AG04450 (cell line): ENCODE results near the gene SMIM21. TPM values are rescaled to one million over a fixed set of nuclear protein-coding genes. Genes with fewer than 3 reads are reported as not detected.

ENCODE experiments used
- CTCF ChIA-PET: fragments of 300-600, 350-600 bp; formaldehyde crosslinking; extraction: SDS; loops from one replicate; lab custom pipeline; 2022; ENCODE audit warnings: antibody characterized with exemption, inconsistent platforms; lab: Charles Lee
- POLR2A ChIA-PET: fragments of 350-600 bp; formaldehyde crosslinking; extraction: SDS; loops from one replicate; lab custom pipeline; 2021; ENCODE audit warnings: antibody characterized with exemption, inconsistent platforms; lab: Yijun Ruan, JAX
- DNase-seq: peaks from one replicate; pipeline ENCODE4 v3.0.0-alpha.2; 2011; ENCODE audit warnings: low read depth, low spot score
- H3K27ac ChIP-seq: one replicate; pipeline ENCODE4 v1.5.1; 2012; ENCODE audit warnings: low read depth, low read length, control low read depth
- H3K27me3 ChIP-seq: one replicate; pipeline ENCODE4 v1.6.0; 2012; ENCODE audit warnings: low read length; ENCODE audit not compliant: control insufficient read depth, insufficient read depth
- H3K4me3 ChIP-seq: 2 replicates; pipeline ENCODE4 v1.5.1; 2011; ENCODE audit warnings: mild to moderate bottlenecking, low read depth, low read length, control low read depth
- H3K9me3 ChIP-seq: 2 replicates; pipeline ENCODE4 v1.5.1; 2012; ENCODE audit warnings: low read length; ENCODE audit not compliant: control insufficient read depth, insufficient read depth
- CTCF ChIP-seq: IDR thresholded peaks from 2 replicates; pipeline ENCODE4 v1.5.1; 2011; ENCODE audit warnings: low read depth, low read length, control low read depth, inconsistent platforms
- polyA plus RNA-seq: library from polyadenylated mRNA; depleted of rRNA; stranded (reverse); fragments of >200 nt; gene quantifications from 2 replicates; pipeline ENCODE4 v1.2.3, GENCODE V29; 2011

Gene SMIM21
- polyA plus RNA-seq, 1 experiment = not detected

- Histone ChIP-seq H3K9me3 (no peaks in the 10 kb centered on the region), H3K4me3 (no peak overlapping the region), H3K27ac (no peak overlapping the region), H3K27me3 (peaks cover 6% of the 10 kb centered on the region)
- CTCF ChIA-PET = no interaction called here
- DNase-seq = no peak
- no peak for TF ChIP-seq CTCF
- POLR2A ChIA-PET = no interaction called here
Measured at GRCh38 chr18:75384144-75384543, 43.4 kb downstream of the SMIM21 start.

DNA sequence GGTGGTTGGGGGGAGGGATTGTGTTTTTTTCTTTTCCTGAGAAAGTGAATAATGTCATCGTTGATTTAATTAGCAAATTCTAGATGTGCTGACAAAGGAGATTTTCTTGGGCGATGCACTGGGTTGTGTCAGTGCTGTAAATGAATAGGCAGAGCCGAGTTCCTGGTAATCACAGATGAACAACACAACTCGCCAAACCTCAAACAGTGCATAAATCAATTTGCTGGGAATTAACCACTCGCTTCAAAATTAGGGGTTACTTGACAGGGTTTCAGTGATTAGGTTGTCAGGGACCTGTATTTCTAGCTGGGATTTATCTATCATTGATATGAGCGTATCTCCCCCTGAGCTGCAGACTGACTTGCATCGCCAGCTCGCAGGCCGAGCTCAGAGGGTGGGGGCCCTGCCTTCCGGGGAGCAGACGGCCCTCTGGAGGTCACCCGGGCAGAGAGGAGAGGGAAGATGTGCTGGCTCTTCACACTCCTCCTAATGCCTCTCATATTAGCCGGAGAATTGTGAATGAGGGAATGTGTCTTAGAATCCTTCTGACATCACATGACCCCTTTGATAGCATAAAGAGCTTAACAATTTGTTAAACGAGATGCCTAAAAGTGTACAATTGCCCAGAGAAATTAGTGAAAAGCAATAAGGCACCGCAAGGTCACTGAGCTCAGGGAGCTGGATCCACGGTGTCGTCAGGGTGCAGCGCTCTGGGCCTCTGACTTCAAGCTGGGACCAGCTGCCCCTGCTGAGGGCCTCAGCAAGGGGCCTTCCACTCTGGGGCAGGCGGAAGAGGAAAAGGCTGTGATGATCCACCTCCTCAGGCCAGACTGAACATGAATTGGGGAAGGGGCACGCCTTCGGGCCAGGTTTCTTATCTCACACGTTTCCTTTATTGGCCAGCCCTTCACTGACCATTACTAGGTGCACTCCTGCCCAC, 48.9 kb downstream of the SMIM21 start:
- DNase-seq = no peak
- no peak overlapping the region for H3K4me3 ChIP-seq
- POLR2A ChIA-PET = no interaction called here
- CTCF ChIA-PET = no interaction called here
- no peaks in the 10 kb centered on the region; the same call in 1 of the 2 replicates for H3K9me3 ChIP-seq
- H3K27ac ChIP-seq = no peak overlapping the region
- no peak for TF ChIP-seq CTCF
- H3K27me3 ChIP-seq = peaks cover 5% of the 10 kb centered on the region

DNA sequence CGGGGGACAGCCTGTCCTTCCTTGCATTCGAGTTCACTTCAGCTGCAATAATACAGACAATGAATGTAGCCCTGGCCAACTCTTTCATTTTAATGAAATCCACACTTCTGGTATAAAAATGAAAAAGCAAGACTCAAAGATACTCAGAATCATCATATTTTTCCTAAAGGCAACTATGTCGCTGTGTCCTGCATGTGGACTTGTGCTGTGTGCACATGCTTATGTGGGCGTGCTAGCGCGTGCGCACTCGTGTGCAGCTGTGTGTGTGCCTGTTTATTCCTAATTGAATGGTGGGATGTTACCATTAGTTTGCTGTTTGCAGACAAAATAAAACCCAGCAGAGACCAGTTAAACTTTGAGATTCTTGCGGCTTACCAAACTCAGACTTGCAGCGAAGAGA, 49.6 kb downstream of the SMIM21 start:
- TF ChIP-seq CTCF = no peak
- no peak overlapping the region for H3K27ac ChIP-seq
- DNase-seq = no peak
- H3K9me3 ChIP-seq = peaks cover 3% of the 10 kb centered on the region; the same call in 1 of the 2 replicates
- ChIA-PET POLR2A (no interaction called here), CTCF (no interaction called here)
- H3K4me3 ChIP-seq = no peak overlapping the region
- H3K27me3 ChIP-seq = peaks cover 5% of the 10 kb centered on the region

DNA sequence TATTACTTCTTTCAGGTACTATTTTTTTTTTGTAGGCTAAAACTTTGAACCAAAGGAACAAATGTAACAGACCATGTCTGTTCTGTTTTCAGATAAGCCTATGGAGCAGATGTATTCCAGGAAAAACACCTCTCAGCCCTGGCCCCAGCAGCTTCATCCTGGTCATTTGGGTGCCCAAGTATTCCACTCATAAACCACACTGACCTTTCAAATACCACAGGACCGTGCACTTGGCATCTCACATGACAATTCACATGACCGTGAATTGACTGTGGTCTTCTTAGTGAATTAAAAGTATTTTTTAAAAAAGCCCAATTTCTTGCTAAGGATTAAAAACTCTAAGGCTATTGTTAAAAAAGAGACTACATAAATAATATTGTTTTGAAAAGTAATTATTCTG, 50.2 kb downstream of the SMIM21 start:
- H3K9me3 ChIP-seq = peaks cover 4% of the 10 kb centered on the region; the same call in 1 of the 2 replicates
- ChIA-PET CTCF (no interaction called here), POLR2A (no interaction called here)
- DNase-seq = no peak
- H3K27me3 ChIP-seq = peaks cover 5% of the 10 kb centered on the region
- H3K4me3 ChIP-seq = no peak overlapping the region
- no peak for TF ChIP-seq CTCF
- no peak overlapping the region for H3K27ac ChIP-seq

DNA sequence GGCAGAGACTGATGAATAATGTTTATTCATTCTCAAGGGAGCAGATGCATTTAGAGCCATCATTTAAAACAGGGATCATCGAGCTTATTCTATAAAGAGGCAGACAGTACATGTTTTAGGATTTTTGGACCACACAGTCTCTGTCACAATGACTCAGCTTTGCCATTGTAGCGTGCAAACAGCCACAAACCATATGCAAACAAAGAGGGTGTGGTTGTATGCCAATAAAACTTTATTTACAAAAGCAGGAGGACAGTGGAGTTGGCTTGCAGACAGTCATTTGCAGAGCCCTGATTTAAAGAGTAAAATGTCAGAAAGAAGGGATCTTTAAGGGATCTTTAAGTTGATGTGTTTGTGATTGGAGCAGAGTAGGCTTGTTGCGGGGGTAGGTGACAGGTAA, 51.5 kb downstream of the SMIM21 start:
- no peak for TF ChIP-seq CTCF
- Histone ChIP-seq H3K4me3 (no peak overlapping the region), H3K9me3 (peaks cover 4% of the 10 kb centered on the region; the same call in 1 of the 2 replicates), H3K27ac (no peak overlapping the region), H3K27me3 (peaks cover 5% of the 10 kb centered on the region)
- ChIA-PET CTCF (no interaction called here), POLR2A (no interaction called here)
- no peak for DNase-seq
